ENCODE measurements around the gene GRHPR.
"Not testable (repeated sequence)": the region's sequence is repeated elsewhere in the genome, so short reads cannot be mapped to it uniquely, and the experiment has no call there.

The GRHPR gene

DNA sequence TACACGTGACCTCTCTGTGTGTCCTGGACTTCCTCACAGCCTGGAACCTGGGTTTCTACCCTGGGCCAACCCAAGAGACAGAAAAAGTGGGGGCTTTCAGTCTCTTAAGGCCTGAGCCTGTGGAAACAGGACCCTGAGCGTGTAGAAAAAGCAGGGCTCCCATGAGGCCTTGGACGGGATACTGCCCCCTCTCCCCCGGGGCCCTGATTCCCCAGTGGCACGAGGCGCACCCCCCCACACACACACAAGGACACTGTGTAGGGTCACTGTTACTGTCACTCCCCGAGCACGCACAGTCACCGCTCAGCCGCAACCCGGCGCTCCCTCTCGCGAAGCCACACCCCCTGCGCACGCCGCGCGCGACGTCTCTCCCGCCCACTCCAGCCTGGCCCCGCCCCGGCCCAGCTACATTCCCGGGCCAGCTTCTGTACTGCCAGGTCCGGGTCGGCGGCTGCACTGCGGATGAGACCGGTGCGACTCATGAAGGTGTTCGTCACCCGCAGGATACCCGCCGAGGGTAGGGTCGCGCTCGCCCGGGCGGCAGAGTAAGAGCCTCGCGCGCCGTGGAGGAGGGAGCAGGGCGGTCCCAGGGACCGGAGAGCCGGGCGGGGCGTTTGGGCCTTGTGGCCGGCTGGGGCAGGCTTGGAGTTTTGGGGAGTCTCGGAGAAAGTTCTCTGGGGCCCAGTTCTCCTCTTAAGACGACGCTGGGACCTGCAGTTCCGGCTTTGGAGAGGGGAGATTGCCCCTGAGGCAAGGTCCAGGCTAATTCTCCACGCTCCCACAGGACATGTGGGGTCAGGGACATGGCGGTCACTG, at the start of gene GRHPR:
GRHPR (plus strand) TSS at position 408 of the 816 bp plus-strand sequence; CDS start at position 463, 55 bp downstream.
- DNase-seq (ENCODE audit: low read depth) = peak; percentile 65

GRCh38 chr9:37372839-37373238, 49.7 kb upstream of the GRHPR start:
- DNase-seq (ENCODE audit: low read depth) = no peak

DNA sequence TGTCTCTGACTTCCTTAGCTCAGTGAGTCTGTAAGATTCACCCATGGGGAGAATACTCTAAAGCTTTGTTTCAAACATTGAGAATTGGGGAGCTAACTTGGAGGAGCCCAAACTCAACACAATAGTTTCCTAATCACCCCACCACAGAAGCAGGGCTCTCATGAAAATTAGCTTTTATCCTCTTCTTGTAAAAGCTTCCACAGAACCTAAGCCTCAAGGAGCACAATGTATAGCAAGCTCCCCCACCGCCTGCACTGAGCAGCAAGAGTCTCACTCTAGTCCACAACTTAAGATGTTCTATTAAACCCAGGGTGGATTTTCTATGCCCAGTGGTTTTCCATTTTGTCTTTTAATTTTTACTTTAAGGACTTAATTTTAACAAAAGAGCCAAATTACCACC, 48.9 kb upstream of the GRHPR start:
- DNase-seq (ENCODE audit: low read depth) = no peak

DNA sequence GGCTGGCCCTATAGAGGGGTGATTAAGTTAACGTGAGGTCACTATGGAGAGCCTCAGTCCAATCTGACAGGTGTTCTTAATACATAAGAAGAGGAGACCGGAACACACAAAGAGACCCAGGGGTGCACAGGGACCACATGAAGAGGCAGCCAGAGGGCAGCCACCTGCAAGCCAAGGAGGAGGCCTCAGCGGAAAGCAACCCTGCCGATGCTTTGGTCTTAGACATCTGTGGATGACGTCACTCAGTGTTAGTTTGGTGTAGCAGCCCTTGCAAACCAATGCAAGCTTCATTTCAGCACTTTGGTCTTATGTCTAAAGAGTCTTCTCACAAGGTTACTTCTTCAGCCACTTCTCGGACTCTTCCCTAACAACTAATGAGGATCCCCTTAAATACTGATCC, 47.6 kb upstream of the GRHPR start:
- no peak for DNase-seq (ENCODE audit: low read depth)

DNA sequence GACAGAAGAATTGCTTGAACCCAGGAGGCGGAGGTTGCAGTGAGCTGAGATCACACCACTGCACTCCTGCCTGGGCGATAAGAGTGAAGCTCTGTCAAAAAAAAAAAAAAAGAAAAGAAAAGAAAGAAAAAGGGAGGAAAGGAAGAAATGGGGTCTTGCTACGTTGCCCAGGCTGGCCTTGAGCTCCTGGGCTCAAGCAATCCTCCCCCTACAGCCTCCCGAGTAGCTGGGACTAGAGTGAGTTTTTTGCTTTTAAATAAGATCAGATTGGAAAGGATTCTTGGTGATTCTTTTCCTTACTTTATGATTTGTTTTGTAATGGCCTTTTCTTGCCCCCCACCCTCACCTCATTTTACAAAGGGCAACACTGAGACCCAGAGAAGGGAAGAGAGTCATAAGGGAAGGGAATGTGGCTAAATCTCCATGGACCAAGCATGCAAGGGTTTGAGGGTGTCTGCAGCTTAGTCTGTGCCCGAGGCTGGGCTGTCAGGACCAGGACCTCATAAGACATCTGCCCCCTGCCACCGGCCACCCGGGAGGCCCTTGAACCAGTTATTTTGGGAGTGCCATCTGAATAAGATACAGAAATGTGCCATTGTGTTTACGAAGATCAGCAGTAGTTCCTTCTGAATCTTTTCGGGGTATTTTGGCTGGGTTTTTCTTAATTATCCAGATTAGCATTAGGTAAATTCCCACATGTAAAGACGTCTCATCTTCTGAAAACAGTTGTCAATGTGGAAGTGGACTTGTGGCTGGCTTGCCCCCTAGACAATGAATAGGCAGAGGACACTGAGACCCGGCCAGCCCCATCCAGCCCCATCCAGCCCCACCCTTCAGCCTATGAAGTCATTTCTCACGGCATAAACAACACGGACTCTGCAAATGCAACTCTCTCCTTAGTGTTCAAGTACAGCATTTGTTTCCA, 44.5 kb upstream of the GRHPR start:
- no peak for DNase-seq (ENCODE audit: low read depth)

DNA sequence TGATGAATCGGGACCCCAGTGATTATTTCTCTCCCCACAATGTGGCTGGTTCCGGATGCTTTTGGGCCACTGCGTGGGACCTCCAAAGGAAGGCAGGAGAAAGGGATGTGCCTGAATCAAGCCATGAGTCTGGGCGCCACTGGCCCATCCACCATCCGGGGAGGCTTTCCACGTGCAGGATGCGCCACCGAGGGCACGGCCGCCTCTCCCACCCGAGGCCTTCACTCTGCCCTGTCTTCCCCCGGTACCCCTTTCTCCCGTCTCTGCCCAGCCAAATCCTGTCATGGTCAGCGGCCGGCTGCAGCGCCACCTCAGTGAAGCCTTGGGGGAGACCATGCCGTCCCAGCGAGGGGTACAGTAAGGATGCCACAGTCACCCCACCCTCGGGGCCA, 43.9 kb upstream of the GRHPR start:
- DNase-seq (ENCODE audit: low read depth) = no peak

DNA sequence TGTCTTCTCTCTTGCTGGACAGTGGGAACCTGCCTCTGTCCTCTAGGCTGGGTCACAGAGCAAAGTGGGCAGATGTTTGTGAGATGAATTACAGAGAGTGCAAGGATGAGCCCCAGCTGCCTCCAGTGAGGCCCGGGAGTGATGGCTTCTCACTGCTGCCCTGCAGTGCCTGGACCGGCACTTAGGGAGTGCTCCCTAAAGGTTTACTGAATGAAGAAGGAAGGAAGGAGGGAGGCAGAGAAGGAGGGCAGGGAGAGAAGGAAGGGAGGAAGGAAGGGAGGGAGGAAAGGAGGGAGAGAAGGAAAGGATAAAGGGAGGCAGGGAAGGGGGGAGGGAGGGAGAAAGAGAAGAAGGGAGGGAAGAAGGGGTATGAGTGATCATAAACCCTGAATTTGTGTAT, 42.7 kb upstream of the GRHPR start:
- no peak for DNase-seq (ENCODE audit: low read depth)

GRCh38 chr9:37380570-37380969, 41.9 kb upstream of the GRHPR start:
- DNase-seq (ENCODE audit: low read depth) = no peak

DNA sequence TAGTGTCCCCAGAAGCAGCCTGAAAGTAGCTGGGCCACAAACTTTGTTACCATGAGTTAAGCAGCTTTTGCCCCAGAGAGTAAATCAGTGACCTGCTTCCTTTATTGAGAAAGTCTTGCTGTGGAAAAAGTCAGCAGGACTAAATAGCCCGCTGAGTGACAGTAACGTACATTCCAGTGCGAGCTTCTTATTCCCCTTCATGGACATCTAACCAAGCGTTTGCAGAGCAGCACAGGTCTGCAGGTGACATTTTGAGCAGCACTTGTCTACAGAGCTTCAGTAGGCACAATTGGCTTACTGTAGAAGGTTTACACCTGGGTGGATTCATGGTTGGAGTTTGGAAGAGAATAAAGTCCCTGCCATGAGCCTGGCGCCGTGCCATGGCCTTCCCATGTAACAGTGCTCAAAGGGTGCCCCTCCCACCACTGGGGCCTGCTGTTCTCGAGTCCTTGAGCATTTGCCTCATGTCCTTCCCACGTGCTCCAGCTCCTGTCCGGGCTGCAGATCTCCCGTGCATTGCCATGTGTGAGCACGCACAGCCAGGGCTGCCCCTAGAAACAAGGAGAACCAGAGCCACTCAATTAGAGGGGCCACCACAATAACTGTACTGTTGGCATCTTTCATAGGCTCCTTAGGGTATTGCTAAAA, 41.3 kb upstream of the GRHPR start:
- DNase-seq (ENCODE audit: low read depth) = no peak

DNA sequence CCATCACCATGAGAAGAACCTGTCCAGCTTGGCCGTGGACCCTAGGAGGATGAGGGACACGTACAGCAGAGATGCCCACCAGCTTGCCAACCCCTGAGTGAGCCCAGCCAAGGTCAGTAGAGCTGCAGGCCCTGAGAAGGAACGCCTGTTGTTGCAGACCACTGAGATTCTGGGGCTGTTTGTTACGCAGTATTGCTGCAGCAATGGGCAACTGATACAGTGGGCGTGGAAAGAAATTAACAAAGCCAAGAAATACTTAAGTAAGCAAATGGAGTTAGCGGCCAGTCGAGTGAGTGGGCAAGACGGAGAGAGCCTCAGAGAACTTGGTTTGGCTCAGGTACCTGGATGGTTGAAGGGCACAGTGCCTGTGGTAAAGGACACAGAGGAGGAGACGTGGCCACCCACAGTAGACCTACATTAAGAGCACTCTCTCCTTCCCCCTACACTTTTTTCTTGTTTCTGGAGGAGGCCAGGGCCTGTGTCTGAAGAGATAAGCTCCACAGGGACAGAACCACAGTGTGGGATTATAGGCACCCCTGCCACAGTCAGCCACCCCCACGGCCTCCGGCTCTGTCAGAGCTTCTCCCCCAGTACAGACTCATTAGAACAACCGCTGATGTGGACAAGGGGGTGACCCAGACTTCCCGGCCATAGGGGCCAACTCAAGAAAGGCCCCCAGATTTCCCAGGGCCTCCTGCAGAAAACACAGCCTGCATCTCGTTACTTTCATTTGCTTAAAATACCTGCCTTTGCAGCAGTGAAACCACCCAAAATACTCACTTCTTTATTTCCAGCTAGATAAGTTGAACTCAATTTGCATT, 40.1 kb upstream of the GRHPR start:
- no peak for DNase-seq (ENCODE audit: low read depth)

- no peak for DNase-seq (ENCODE audit: low read depth)
Measured at GRCh38 chr9:37382982-37383357, 39.5 kb upstream of the GRHPR start.

DNA sequence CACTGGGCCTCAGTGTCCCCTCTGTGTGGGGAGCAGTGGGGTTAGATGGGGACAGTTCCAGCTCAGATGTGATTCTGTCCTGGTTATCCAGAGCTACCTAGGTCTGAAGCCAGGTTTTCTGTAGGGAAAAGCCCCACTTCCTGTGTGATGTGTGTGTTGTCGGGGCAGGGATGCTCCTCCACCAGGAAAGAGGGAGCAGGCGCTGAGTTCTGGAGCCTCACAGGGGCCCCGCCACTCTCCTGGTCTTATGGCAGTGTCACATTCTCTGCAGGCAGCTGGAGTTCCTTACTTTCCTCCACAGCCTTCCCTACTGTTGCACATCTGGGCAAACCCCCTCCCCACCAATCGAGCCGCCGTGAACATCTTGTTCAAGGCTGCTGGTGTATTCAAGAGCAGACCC, 39.1 kb upstream of the GRHPR start:
- no peak for DNase-seq (ENCODE audit: low read depth)

- DNase-seq (ENCODE audit: low read depth) = no peak
Measured at GRCh38 chr9:37383876-37384746, 38.4 kb upstream of the GRHPR start.

- no peak for DNase-seq (ENCODE audit: low read depth)
Measured at GRCh38 chr9:37385286-37385685, 37.2 kb upstream of the GRHPR start.

GRCh38 chr9:37386988-37387387, 35.5 kb upstream of the GRHPR start:
- DNase-seq (ENCODE audit: low read depth) = no peak

DNA sequence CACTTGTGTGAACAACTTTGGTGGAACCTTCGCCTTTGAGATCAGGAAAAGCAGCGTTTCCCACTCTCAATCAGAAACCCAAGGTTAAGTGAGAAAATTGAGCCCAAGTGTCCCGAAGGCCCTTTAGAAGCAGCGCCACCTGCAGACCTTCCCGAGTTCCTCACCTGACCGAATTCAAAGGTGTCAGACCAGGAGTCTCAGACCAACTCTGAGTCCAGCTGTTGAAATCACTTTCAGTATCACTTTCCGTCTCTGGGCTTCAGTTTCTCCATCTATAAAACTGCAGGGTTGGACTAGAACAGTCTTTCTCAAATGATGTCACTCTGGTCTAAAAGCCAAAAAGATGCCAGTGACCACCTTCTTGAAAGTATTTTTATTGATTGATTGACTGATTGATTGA, 31.7 kb upstream of the GRHPR start:
- DNase-seq (ENCODE audit: low read depth) = no peak

- no peak for DNase-seq (ENCODE audit: low read depth)
Measured at GRCh38 chr9:37392272-37392671, 30.2 kb upstream of the GRHPR start.

DNA sequence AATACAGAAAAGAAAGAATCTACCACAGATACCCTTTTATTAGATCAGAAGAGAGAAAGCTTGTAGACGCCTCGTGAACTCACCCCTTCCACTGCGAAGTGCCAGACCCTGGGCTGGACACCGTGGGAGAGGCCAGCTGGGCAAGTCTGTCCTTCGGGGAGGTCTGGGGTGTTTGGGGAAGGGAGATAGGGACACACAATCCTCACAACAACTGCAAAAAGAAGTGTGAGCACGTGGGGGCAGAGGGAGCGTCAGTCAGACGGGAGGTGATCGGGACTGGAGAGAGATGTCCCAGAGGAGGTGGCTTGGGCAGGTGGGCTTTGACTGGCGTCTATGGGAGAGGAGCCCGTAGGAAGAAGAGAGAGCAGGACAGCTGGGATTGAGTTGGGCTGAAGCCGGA, 27.3 kb upstream of the GRHPR start:
- no peak for DNase-seq (ENCODE audit: low read depth)

GRCh38 chr9:37395663-37396062, 26.8 kb upstream of the GRHPR start:
- no peak for DNase-seq (ENCODE audit: low read depth)

- DNase-seq (ENCODE audit: low read depth) = not testable (repeated sequence)
Measured at GRCh38 chr9:37397948-37398347, 24.5 kb upstream of the GRHPR start.
